ENCODE results near the gene SMAD1. TPM values are rescaled to one million over a fixed set of nuclear protein-coding genes. Genes with fewer than 3 reads are reported as not detected.

Gene SMAD1
- total RNA-seq, 1 experiment from 2014 or later = 23.0 TPM

- POLR2A ChIA-PET = no interaction called here
- no peaks in the 10 kb centered on the region for H3K27me3 ChIP-seq (ENCODE audit: insufficient read depth, low read length)
- DNase-seq (ENCODE audit: low read depth, low spot score) = no peak
- intact Hi-C loops (cut with micrococcal nuclease) = no loop called here
- BruUV-seq (replicated peaks) = no TSS peak
- RAD21 ChIA-PET (ENCODE audit: low non-redundant PET in 1 of 2, low total read pairs in 2 of 2, uncharacterized antibody in 2 of 2, unreplicated experiment in 2 of 2) = no interaction called here
- no peak for ATAC-seq
- no peaks in the 10 kb centered on the region for H3K36me3 ChIP-seq (ENCODE audit: control insufficient read depth in 1 of 2, insufficient read depth in 2 of 2, low read length in 2 of 2)
- H3K4me3 ChIP-seq (replicated peaks in 1 of 2; ENCODE audit: low read depth in 1 of 2, low read length in 2 of 2) = no peak overlapping the region
- no peaks in the 10 kb centered on the region for H4K20me1 ChIP-seq (ENCODE audit: insufficient read depth)
- H3K79me2 ChIP-seq (ENCODE audit: insufficient read depth, low read length) = no peaks in the 10 kb centered on the region
- H3K9me2 ChIP-seq (ENCODE audit: insufficient read depth) = no peaks in the 10 kb centered on the region
- H3K27ac ChIP-seq (ENCODE audit: low read depth, low read length) = no peak overlapping the region
- H2AFZ ChIP-seq (ENCODE audit: low read depth, low read length, poor library complexity, severe bottlenecking) = no peak overlapping the region
- H3K4me2 ChIP-seq (ENCODE audit: low read length) = no peak overlapping the region
- CTCF ChIA-PET = no interaction called here
- no peak overlapping the region for H3K9ac ChIP-seq (ENCODE audit: low read length)
- TF ChIP-seq ELF1 (IDR thresholded peaks at IDR 0.05; ENCODE audit: borderline replicate concordance, low read depth) (no peak), ZNF274 (IDR thresholded peaks at IDR 0.05; ENCODE audit: low read depth, low read length) (no peak), REST (IDR thresholded peaks at IDR 0.05; ENCODE audit: low read depth) (no peak), EZH2phosphoT487 (IDR thresholded peaks at IDR 0.05; ENCODE audit: borderline replicate concordance) (no peak), MAX (IDR thresholded peaks at IDR 0.05) (no peak), EZH2 (IDR thresholded peaks at IDR 0.05) (no peak), FOSL1 (IDR thresholded peaks at IDR 0.05; ENCODE audit: low read depth) (no peak), EGR1 (IDR thresholded peaks at IDR 0.05; ENCODE audit: low read depth) (no peak), SIN3A (IDR thresholded peaks at IDR 0.05; ENCODE audit: low read depth) (no peak), TCF7L2 (IDR thresholded peaks at IDR 0.05; ENCODE audit: borderline replicate concordance, extremely low read depth, insufficient read depth, insufficient read length) (no peak), POLR2A (IDR thresholded peaks at IDR 0.05; ENCODE audit: borderline replicate concordance, extremely low read depth, insufficient read depth, insufficient read length) (no peak), ATF3 (IDR thresholded peaks at IDR 0.05) (no peak), YY1 (IDR thresholded peaks at IDR 0.05; ENCODE audit: extremely low read depth, insufficient replicate concordance, low read depth, low read length) (no peak), SP1 (IDR thresholded peaks at IDR 0.05; ENCODE audit: low read depth) (no peak), POLR2AphosphoS5 (IDR thresholded peaks at IDR 0.05; ENCODE audit: low read depth, low read length) (no peak), RAD21 (IDR thresholded peaks at IDR 0.05; ENCODE audit: low read depth) (no peak)
- no peaks in the 10 kb centered on the region for H3K9me3 ChIP-seq (ENCODE audit: control insufficient read depth in 1 of 2, insufficient read depth in 1 of 2, low read depth in 1 of 2, low read length in 2 of 2)
- H3K4me1 ChIP-seq (ENCODE audit: control insufficient read depth in 1 of 2, insufficient read depth in 2 of 2, low read length in 2 of 2) = peaks cover 0 to 6% of the 10 kb centered on the region in 2 experiments; a peak in 1 of 4 replicates
Observed at GRCh38 chr4:145554691-145555090, 73.0 kb downstream of the SMAD1 start.

All from HCT116 (cell line).